HUES48 (cell line): Measurements from ENCODE around the gene LCAT.
"Not testable (repeated sequence)": the region's sequence is repeated elsewhere in the genome, so short reads cannot be mapped to it uniquely, and the experiment has no call there.

Experiments
- H3K27ac ChIP-seq: one replicate; pipeline ENCODE4 v1.7.0; 2013; ENCODE audit warnings: low read depth, low read length, inconsistent platforms
- H3K27me3 ChIP-seq: 2 replicates; pipeline ENCODE4 v1.6.1; 2013; ENCODE audit warnings: mild to moderate bottlenecking, low read length; ENCODE audit not compliant: control insufficient read depth, insufficient read depth
- H3K36me3 ChIP-seq: 2 replicates; pipeline ENCODE4 v1.6.1; 2013; ENCODE audit warnings: low read length; ENCODE audit not compliant: control insufficient read depth, insufficient read depth
- H3K4me1 ChIP-seq: 2 replicates; pipeline ENCODE4 v1.6.1; 2013; ENCODE audit warnings: mild to moderate bottlenecking, low read length; ENCODE audit not compliant: control insufficient read depth, insufficient read depth
- H3K4me3 ChIP-seq: 2 replicates; pipeline ENCODE4 v1.5.1; 2013; ENCODE audit warnings: mild to moderate bottlenecking, low read depth, low read length
- H3K9ac ChIP-seq: 2 replicates; pipeline ENCODE4 v1.6.1; 2013; ENCODE audit warnings: mild to moderate bottlenecking, low read depth, low read length, moderate library complexity
- H3K9me3 ChIP-seq: 2 replicates; pipeline ENCODE4 v1.6.1; 2013; ENCODE audit warnings: low read length; ENCODE audit not compliant: control insufficient read depth, insufficient read depth

LCAT gene

DNA sequence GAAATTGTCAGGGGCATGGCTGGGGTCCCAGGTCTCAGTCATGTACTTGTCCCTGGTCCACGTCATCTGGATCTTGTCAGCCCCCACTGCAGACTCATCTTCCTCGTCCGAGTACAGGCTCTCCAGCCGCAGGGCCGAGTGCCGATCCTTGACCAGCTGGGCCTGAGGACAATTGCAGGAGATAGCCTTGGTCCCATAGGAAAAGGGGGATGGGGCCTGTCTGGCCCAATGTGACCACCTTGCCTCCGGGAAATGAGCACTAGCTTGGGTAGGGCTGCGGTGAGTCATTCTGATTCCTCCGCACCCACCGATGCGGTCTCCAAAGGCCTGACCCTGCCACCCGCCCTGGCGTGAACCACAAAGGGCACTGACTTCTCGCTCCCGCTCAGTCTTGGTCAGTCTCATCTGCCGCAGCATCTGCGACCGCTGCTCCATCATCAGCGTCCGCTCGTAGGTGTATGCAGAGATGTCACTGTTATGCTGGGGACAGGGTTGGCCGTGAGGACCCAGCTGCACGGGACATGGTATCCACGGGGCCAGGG lies 1.5 kb upstream of the LCAT start:
- Histone ChIP-seq H3K4me1 (no peaks in the 10 kb centered on the region), H3K27me3 (no peaks in the 10 kb centered on the region), H3K9ac (no peak overlapping the region), H3K36me3 (peaks cover 59% of the 10 kb centered on the region), H3K4me3 (no peak overlapping the region), H3K9me3 (no peaks in the 10 kb centered on the region), H3K27ac (no peak overlapping the region)

- Histone ChIP-seq H3K27ac (no peak overlapping the region), H3K27me3 (no peaks in the 10 kb centered on the region), H3K9me3 (no peaks in the 10 kb centered on the region), H3K4me1 (no peaks in the 10 kb centered on the region), H3K9ac (no peak overlapping the region), H3K4me3 (no peak overlapping the region), H3K36me3 (peaks cover 52% of the 10 kb centered on the region)
Observed at GRCh38 chr16:67944690-67945391, 921 bp upstream of the LCAT start.

GRCh38 chr16:67943256-67943618 lies 683 bp downstream of the LCAT start:
- H3K27ac ChIP-seq, result no peak overlapping the region
- no peak overlapping the region for H3K9ac ChIP-seq
- no peaks in the 10 kb centered on the region for H3K9me3 ChIP-seq
- no peak overlapping the region for H3K4me3 ChIP-seq
- no peaks in the 10 kb centered on the region for H3K27me3 ChIP-seq
- no peaks in the 10 kb centered on the region for H3K4me1 ChIP-seq
- peaks cover 38% of the 10 kb centered on the region for H3K36me3 ChIP-seq

GRCh38 chr16:67942510-67943255 lies 1.2 kb downstream of the LCAT start:
- Histone ChIP-seq H3K4me1 (no peaks in the 10 kb centered on the region), H3K27ac (no peak overlapping the region), H3K36me3 (peaks cover 33% of the 10 kb centered on the region), H3K27me3 (no peaks in the 10 kb centered on the region), H3K9me3 (no peaks in the 10 kb centered on the region), H3K9ac (no peak overlapping the region), H3K4me3 (no peak overlapping the region)

GRCh38 chr16:67942200-67942509 lies 1.8 kb downstream of the LCAT start:
- H3K9ac ChIP-seq, result no peak overlapping the region
- H3K4me3 ChIP-seq, result no peak overlapping the region
- no peaks in the 10 kb centered on the region for H3K27me3 ChIP-seq
- peaks cover 28% of the 10 kb centered on the region for H3K36me3 ChIP-seq
- no peaks in the 10 kb centered on the region for H3K9me3 ChIP-seq
- no peak overlapping the region for H3K27ac ChIP-seq
- peaks cover 2% of the 10 kb centered on the region for H3K4me1 ChIP-seq

- Histone ChIP-seq H3K4me3 (no peak overlapping the region), H3K4me1 (peaks cover 6% of the 10 kb centered on the region), H3K9ac (no peak overlapping the region), H3K9me3 (no peaks in the 10 kb centered on the region), H3K36me3 (peaks cover 23% of the 10 kb centered on the region), H3K27ac (peak overlapping the region; percentile 32), H3K27me3 (no peaks in the 10 kb centered on the region)
Observed at GRCh38 chr16:67941469-67942199, 2.3 kb downstream of the LCAT start.

- Histone ChIP-seq H3K9ac (no peak overlapping the region), H3K9me3 (no peaks in the 10 kb centered on the region), H3K27me3 (no peaks in the 10 kb centered on the region), H3K36me3 (peaks cover 12% of the 10 kb centered on the region), H3K4me1 (peaks cover 6% of the 10 kb centered on the region), H3K4me3 (no peak overlapping the region), H3K27ac (no peak overlapping the region)
Observed at GRCh38 chr16:67940446-67941089, 3.4 kb downstream of the LCAT start.

GRCh38 chr16:67939507-67940445 lies 4.1 kb downstream of the LCAT start:
- Histone ChIP-seq H3K9me3 (no peaks in the 10 kb centered on the region), H3K4me1 (peaks cover 6% of the 10 kb centered on the region), H3K27me3 (no peaks in the 10 kb centered on the region), H3K36me3 (peaks cover 4% of the 10 kb centered on the region), H3K27ac (no peak overlapping the region), H3K4me3 (no peak overlapping the region), H3K9ac (no peak overlapping the region)

DNA sequence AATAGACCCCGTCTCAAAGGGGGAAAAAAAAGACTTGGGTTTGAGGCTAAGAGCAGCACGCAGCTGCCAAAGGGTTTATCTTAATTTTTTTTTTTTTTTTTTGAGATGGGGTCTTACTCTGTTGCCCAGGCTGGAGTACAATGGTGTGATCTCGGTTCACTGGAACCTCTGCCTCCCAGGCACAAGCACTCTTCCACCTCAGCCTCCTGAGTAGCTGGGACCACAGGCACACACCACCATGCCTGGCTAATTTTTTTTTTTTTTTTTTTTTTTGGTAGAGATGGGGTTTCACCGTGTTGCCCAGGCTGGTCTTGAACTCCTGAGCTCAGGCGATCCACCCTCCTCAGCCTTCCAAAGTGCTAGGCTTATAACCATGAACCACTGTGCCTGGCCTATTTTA lies 6.2 kb downstream of the LCAT start:
- not testable (repeated sequence) for H3K4me3 ChIP-seq, H3K36me3 ChIP-seq, H3K9ac ChIP-seq, H3K27me3 ChIP-seq, H3K9me3 ChIP-seq, H3K27ac ChIP-seq
- peaks cover 11% of the 10 kb centered on the region for H3K4me1 ChIP-seq
